Nephron (organoid): ENCODE measurements around the gene HORMAD2.
A peak's percentile ranks its signal among the peaks of the same experiment; 100 is the strongest.

Source experiments
- H3K27ac Mint-ChIP-seq, 3 experiments: 2 replicates each; pipeline ENCODE4 v1.8.0; 2020; ENCODE audit warnings: mixed read lengths in 3 of 3, mild to moderate bottlenecking in 2 of 3, moderate library complexity in 1 of 3
- H3K27me3 Mint-ChIP-seq: 2 replicates; pipeline ENCODE4 v1.8.0; 2021; ENCODE audit warnings: low read depth, mild to moderate bottlenecking, moderate library complexity, mixed read lengths
- H3K36me3 Mint-ChIP-seq: 2 replicates; pipeline ENCODE4 v1.8.0; 2020; ENCODE audit warnings: low read depth, mixed read lengths
- H3K4me1 Mint-ChIP-seq: 2 replicates; pipeline ENCODE4 v1.8.0; 2020; ENCODE audit warnings: mixed read lengths
- H3K4me3 Mint-ChIP-seq, 3 experiments: 2 replicates each; pipeline ENCODE4 v1.8.0; 2020; ENCODE audit warnings: mild to moderate bottlenecking in 3 of 3, mixed read lengths in 3 of 3, moderate library complexity in 2 of 3
- H3K9me3 Mint-ChIP-seq: 2 replicates; pipeline ENCODE4 v1.8.0; 2020; ENCODE audit warnings: mixed read lengths
- CTCF ChIP-seq, 3 experiments: fragments of 200-600 bp; sonication (generic); IDR thresholded peaks; one replicate each; pipeline ENCODE4 v1.5.0; 2021; ENCODE audit warnings: antibody characterized with exemption in 3 of 3; ENCODE audit not compliant: unreplicated experiment in 3 of 3

Gene HORMAD2

GRCh38 chr22:30183271-30183670, 103.0 kb downstream of the HORMAD2 start:
- H3K4me1 Mint-ChIP-seq: peaks cover 5% of the 10 kb centered on the region
- H3K27ac Mint-ChIP-seq: no peak overlapping the region
- H3K4me3 Mint-ChIP-seq: no peak overlapping the region
- no peaks in the 10 kb centered on the region for H3K27me3 Mint-ChIP-seq
- H3K9me3 Mint-ChIP-seq: no peaks in the 10 kb centered on the region
- no peaks in the 10 kb centered on the region for H3K36me3 Mint-ChIP-seq
- no peak for TF ChIP-seq CTCF (IDR thresholded peaks at IDR 0.05; ENCODE audit: unreplicated experiment in 3 of 3)

GRCh38 chr22:30183861-30184278, 103.6 kb downstream of the HORMAD2 start:
- H3K27ac Mint-ChIP-seq: no peak overlapping the region
- H3K27me3 Mint-ChIP-seq: no peaks in the 10 kb centered on the region
- H3K36me3 Mint-ChIP-seq: no peaks in the 10 kb centered on the region
- no peaks in the 10 kb centered on the region for H3K9me3 Mint-ChIP-seq
- TF ChIP-seq CTCF (IDR thresholded peaks at IDR 0.05; ENCODE audit: unreplicated experiment in 3 of 3): no peak
- peaks cover 5% of the 10 kb centered on the region for H3K4me1 Mint-ChIP-seq
- no peak overlapping the region for H3K4me3 Mint-ChIP-seq

GRCh38 chr22:30185129-30185528, 104.9 kb downstream of the HORMAD2 start:
- no peaks in the 10 kb centered on the region for H3K9me3 Mint-ChIP-seq
- H3K4me1 Mint-ChIP-seq: peaks cover 6% of the 10 kb centered on the region
- H3K27ac Mint-ChIP-seq: peak overlapping the region in 1 of 3 experiments; percentile 21
- H3K4me3 Mint-ChIP-seq: no peak overlapping the region
- H3K36me3 Mint-ChIP-seq: no peaks in the 10 kb centered on the region
- H3K27me3 Mint-ChIP-seq: no peaks in the 10 kb centered on the region
- no peak for TF ChIP-seq CTCF (IDR thresholded peaks at IDR 0.05; ENCODE audit: unreplicated experiment in 3 of 3)

- H3K4me3 Mint-ChIP-seq: no peak overlapping the region
- no peak for TF ChIP-seq CTCF (IDR thresholded peaks at IDR 0.05; ENCODE audit: unreplicated experiment in 3 of 3)
- H3K27me3 Mint-ChIP-seq: no peaks in the 10 kb centered on the region
- no peaks in the 10 kb centered on the region for H3K9me3 Mint-ChIP-seq
- H3K36me3 Mint-ChIP-seq: no peaks in the 10 kb centered on the region
- H3K27ac Mint-ChIP-seq: peak overlapping the region in 1 of 3 experiments; percentile 21
- H3K4me1 Mint-ChIP-seq: peaks cover 10% of the 10 kb centered on the region
These were observed 105.3 kb downstream of the HORMAD2 start for GRCh38 chr22:30185549-30185948.

GRCh38 chr22:30186041-30186440, 105.8 kb downstream of the HORMAD2 start:
- Mint-ChIP-seq H3K27ac (no peak overlapping the region), H3K27me3 (no peaks in the 10 kb centered on the region), H3K9me3 (no peaks in the 10 kb centered on the region), H3K4me3 (no peak overlapping the region), H3K4me1 (peaks cover 15% of the 10 kb centered on the region), H3K36me3 (no peaks in the 10 kb centered on the region)
- no peak for TF ChIP-seq CTCF (IDR thresholded peaks at IDR 0.05; ENCODE audit: unreplicated experiment in 3 of 3)

- no peaks in the 10 kb centered on the region for H3K36me3 Mint-ChIP-seq
- H3K4me3 Mint-ChIP-seq: no peak overlapping the region
- no peaks in the 10 kb centered on the region for H3K27me3 Mint-ChIP-seq
- H3K4me1 Mint-ChIP-seq: peaks cover 19% of the 10 kb centered on the region
- H3K27ac Mint-ChIP-seq: no peak overlapping the region
- no peak for TF ChIP-seq CTCF (IDR thresholded peaks at IDR 0.05; ENCODE audit: unreplicated experiment in 3 of 3)
- no peaks in the 10 kb centered on the region for H3K9me3 Mint-ChIP-seq
These were observed 106.2 kb downstream of the HORMAD2 start for GRCh38 chr22:30186510-30186909.
